ENCODE measurements around the gene SLC35D2.
A peak's percentile ranks its signal among the peaks of the same experiment; 100 is the strongest.
"Not testable (repeated sequence)": the region's sequence is repeated elsewhere in the genome, so short reads cannot be mapped to it uniquely, and the experiment has no call there.

SLC35D2 gene

GRCh38 chr9:96318921-96319565 is 64.5 kb downstream of the SLC35D2 start:
- no peak for TF ChIP-seq PAX5 (IDR thresholded peaks at IDR 0.05; ENCODE audit: insufficient read depth, low read length, severe bottlenecking)
- DNase-seq (ENCODE audit: insufficient read length, low spot score), result no peak
- no peak for FAIRE-seq

GRCh38 chr9:96317335-96317980 is 66.1 kb downstream of the SLC35D2 start:
- FAIRE-seq, result no peak
- no peak for TF ChIP-seq PAX5 (IDR thresholded peaks at IDR 0.05; ENCODE audit: insufficient read depth, low read length, severe bottlenecking)
- TF ChIP-seq POU2F2 (IDR thresholded peaks at IDR 0.05; ENCODE audit: low read depth, low read length), result no peak
- TF ChIP-seq SPI1 (IDR thresholded peaks at IDR 0.05; ENCODE audit: low read depth, low read length), result no peak
- no peak for TF ChIP-seq POLR2AphosphoS5 (IDR thresholded peaks at IDR 0.05; ENCODE audit: low read depth, low read length)
- no peak for TF ChIP-seq POLR2A (IDR thresholded peaks at IDR 0.05; ENCODE audit: low read depth, low read length)
- DNase-seq (ENCODE audit: insufficient read length, low spot score), result peak; percentile 37

GRCh38 chr9:96309850-96310249 is 73.7 kb downstream of the SLC35D2 start:
- DNase-seq (ENCODE audit: insufficient read length, low spot score) (no peak), FAIRE-seq (no peak)
- TF ChIP-seq POU2F2 (IDR thresholded peaks at IDR 0.05; ENCODE audit: low read depth, low read length) (no peak), POLR2A (IDR thresholded peaks at IDR 0.05; ENCODE audit: low read depth, low read length) (no peak), TAF1 (IDR thresholded peaks at IDR 0.05; ENCODE audit: low read depth, low read length) (no peak), PAX5 (IDR thresholded peaks at IDR 0.05; ENCODE audit: insufficient read depth, low read length, severe bottlenecking) (no peak), POLR2AphosphoS5 (IDR thresholded peaks at IDR 0.05; ENCODE audit: low read depth, low read length) (no peak), SPI1 (IDR thresholded peaks at IDR 0.05; ENCODE audit: low read depth, low read length) (no peak)

- FAIRE-seq; DNase-seq (ENCODE audit: insufficient read length, low spot score): not testable (repeated sequence)
Observed at GRCh38 chr9:96306958-96307357, 76.6 kb downstream of the SLC35D2 start.

- FAIRE-seq, result no peak
- no peak for DNase-seq (ENCODE audit: insufficient read length, low spot score)
- no peak for TF ChIP-seq POLR2A (IDR thresholded peaks at IDR 0.05; ENCODE audit: low read depth, low read length)
- no peak for TF ChIP-seq POLR2AphosphoS5 (IDR thresholded peaks at IDR 0.05; ENCODE audit: low read depth, low read length)
- no peak for TF ChIP-seq POU2F2 (IDR thresholded peaks at IDR 0.05; ENCODE audit: low read depth, low read length)
- TF ChIP-seq TAF1 (IDR thresholded peaks at IDR 0.05; ENCODE audit: low read depth, low read length), result no peak
- TF ChIP-seq PAX5 (IDR thresholded peaks at IDR 0.05; ENCODE audit: insufficient read depth, low read length, severe bottlenecking), result no peak
- TF ChIP-seq SPI1 (IDR thresholded peaks at IDR 0.05; ENCODE audit: low read depth, low read length), result no peak
Observed at GRCh38 chr9:96305171-96305570, 78.3 kb downstream of the SLC35D2 start.

- FAIRE-seq (no peak), DNase-seq (ENCODE audit: insufficient read length, low spot score) (no peak)
- no peak for TF ChIP-seq SPI1 (IDR thresholded peaks at IDR 0.05; ENCODE audit: low read depth, low read length)
- TF ChIP-seq TAF1 (IDR thresholded peaks at IDR 0.05; ENCODE audit: low read depth, low read length), result no peak
- TF ChIP-seq PAX5 (IDR thresholded peaks at IDR 0.05; ENCODE audit: insufficient read depth, low read length, severe bottlenecking), result no peak
- TF ChIP-seq POLR2A (IDR thresholded peaks at IDR 0.05; ENCODE audit: low read depth, low read length), result no peak
- no peak for TF ChIP-seq POU2F2 (IDR thresholded peaks at IDR 0.05; ENCODE audit: low read depth, low read length)
- no peak for TF ChIP-seq POLR2AphosphoS5 (IDR thresholded peaks at IDR 0.05; ENCODE audit: low read depth, low read length)
Observed at GRCh38 chr9:96304230-96304629, 79.3 kb downstream of the SLC35D2 start.

GRCh38 chr9:96302021-96302420 is 81.5 kb downstream of the SLC35D2 start, which contains the start of gene HSD17B3:
TSS of gene HSD17B3 (minus strand) at chr9:96302176. CDS start at chr9:96302104, 72 bp downstream.
- no peak for TF ChIP-seq SPI1 (IDR thresholded peaks at IDR 0.05; ENCODE audit: low read depth, low read length)
- no peak for TF ChIP-seq TAF1 (IDR thresholded peaks at IDR 0.05; ENCODE audit: low read depth, low read length)
- no peak for TF ChIP-seq POLR2AphosphoS5 (IDR thresholded peaks at IDR 0.05; ENCODE audit: low read depth, low read length)
- TF ChIP-seq POLR2A (IDR thresholded peaks at IDR 0.05; ENCODE audit: low read depth, low read length), result no peak
- DNase-seq (ENCODE audit: insufficient read length, low spot score), result no peak
- no peak for FAIRE-seq

GRCh38 chr9:96299823-96300222 is 83.7 kb downstream of the SLC35D2 start:
- TF ChIP-seq TAF1 (IDR thresholded peaks at IDR 0.05; ENCODE audit: low read depth, low read length) (no peak), PAX5 (IDR thresholded peaks at IDR 0.05; ENCODE audit: insufficient read depth, low read length, severe bottlenecking) (no peak), POU2F2 (IDR thresholded peaks at IDR 0.05; ENCODE audit: low read depth, low read length) (no peak), POLR2AphosphoS5 (IDR thresholded peaks at IDR 0.05; ENCODE audit: low read depth, low read length) (no peak), SPI1 (IDR thresholded peaks at IDR 0.05; ENCODE audit: low read depth, low read length) (no peak), POLR2A (IDR thresholded peaks at IDR 0.05; ENCODE audit: low read depth, low read length) (no peak)
- FAIRE-seq (no peak), DNase-seq (ENCODE audit: insufficient read length, low spot score) (no peak)

GRCh38 chr9:96294159-96294545 is 89.4 kb downstream of the SLC35D2 start:
- no peak for FAIRE-seq
- no peak for DNase-seq (ENCODE audit: insufficient read length, low spot score)
- TF ChIP-seq POLR2AphosphoS5 (IDR thresholded peaks at IDR 0.05; ENCODE audit: low read depth, low read length) (no peak), PAX5 (IDR thresholded peaks at IDR 0.05; ENCODE audit: insufficient read depth, low read length, severe bottlenecking) (no peak), POLR2A (IDR thresholded peaks at IDR 0.05; ENCODE audit: low read depth, low read length) (no peak)

GRCh38 chr9:96293498-96294158 is 89.9 kb downstream of the SLC35D2 start:
- no peak for DNase-seq (ENCODE audit: insufficient read length, low spot score)
- FAIRE-seq, result no peak
- TF ChIP-seq POLR2A (IDR thresholded peaks at IDR 0.05; ENCODE audit: low read depth, low read length) (no peak), PAX5 (IDR thresholded peaks at IDR 0.05; ENCODE audit: insufficient read depth, low read length, severe bottlenecking) (no peak), TAF1 (IDR thresholded peaks at IDR 0.05; ENCODE audit: low read depth, low read length) (no peak), SPI1 (IDR thresholded peaks at IDR 0.05; ENCODE audit: low read depth, low read length) (no peak), POLR2AphosphoS5 (IDR thresholded peaks at IDR 0.05; ENCODE audit: low read depth, low read length) (no peak), POU2F2 (IDR thresholded peaks at IDR 0.05; ENCODE audit: low read depth, low read length) (no peak)

Data from GM12891 (cell line).